ENCODE results near the gene KIAA0319L. TPM values are rescaled to one million over a fixed set of nuclear protein-coding genes. Genes with fewer than 3 reads are reported as not detected.
A peak's percentile ranks its signal among the peaks of the same experiment; 100 is the strongest.

KIAA0319L gene
- total RNA-seq, 4 donors from 2014 or later = 91.7 to 112 (median 97.6) TPM

DNA sequence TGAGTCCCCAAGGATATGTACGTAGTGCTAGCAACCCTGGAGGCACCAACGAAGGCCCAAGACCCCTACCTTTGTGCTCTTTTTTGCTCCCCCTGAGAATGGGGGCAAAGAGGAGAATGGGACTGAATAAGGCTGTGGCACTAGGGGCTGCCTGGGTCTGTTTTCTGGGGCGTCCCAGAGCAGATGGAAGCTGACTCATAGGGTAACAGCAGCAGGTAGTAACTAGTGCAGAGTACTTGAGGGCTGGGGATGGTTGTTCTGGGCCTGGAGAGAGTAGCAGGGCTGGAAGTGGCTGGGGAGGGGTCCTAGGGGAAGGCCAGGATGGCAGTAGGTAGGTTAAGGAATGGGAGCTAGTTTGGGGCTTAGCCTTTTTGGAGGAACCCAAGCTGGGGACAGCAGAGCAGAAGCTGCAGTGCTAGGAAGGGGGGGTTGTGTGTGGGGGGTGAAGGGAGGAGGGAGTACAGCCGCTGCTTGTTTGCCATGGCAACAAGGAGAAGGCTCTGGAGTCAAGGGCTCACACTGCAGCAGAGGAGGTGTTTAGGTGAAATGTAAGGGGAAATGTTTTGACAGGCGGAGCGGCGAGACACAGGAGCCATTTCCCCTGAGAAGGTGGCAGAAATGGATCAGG, 2.2 kb upstream of the KIAA0319L start:
- WGBS, 2 donors (ENCODE audit: low coverage in 1 of 2) = 77 to 85% methylated on average over 5 to 7 of the region's 7 CpGs
- DNase-seq = no peak
- Histone ChIP-seq H3K36me3 (no peaks in the 10 kb centered on the region), H3K4me3 (no peak overlapping the region), H3K27ac (peak overlapping the region in 1 of 4 donors; percentile 96), H3K27me3 (no peaks in the 10 kb centered on the region), H3K4me1 (peaks cover 17 to 35% (median 30%) of the 10 kb centered on the region in 4 donors), H3K9me3 (no peaks in the 10 kb centered on the region)
- intact Hi-C loops (cut with DNase I; ENCODE audit: low total_unique reads) = no loop called here
- in situ Hi-C loops (cut with MboI; ENCODE audit: low pct_ligation_motif_present in 1 of 4, low pct_unique_long_range_greater_than_20kb in 1 of 4, low sequenced_read_pairs in 3 of 4) = loop anchor here in 2 of 4 donors (25.0 kb wide), 2 partner anchors 97 to 372 kb away; partner anchors contain the start of gene SFPQ (in 2 of the 2)
- TF ChIP-seq EP300 (IDR thresholded peaks at IDR 0.05; ENCODE audit: low read depth) = no peak
- no peak for TF ChIP-seq POLR2A (IDR thresholded peaks at IDR 0.05)

DNA sequence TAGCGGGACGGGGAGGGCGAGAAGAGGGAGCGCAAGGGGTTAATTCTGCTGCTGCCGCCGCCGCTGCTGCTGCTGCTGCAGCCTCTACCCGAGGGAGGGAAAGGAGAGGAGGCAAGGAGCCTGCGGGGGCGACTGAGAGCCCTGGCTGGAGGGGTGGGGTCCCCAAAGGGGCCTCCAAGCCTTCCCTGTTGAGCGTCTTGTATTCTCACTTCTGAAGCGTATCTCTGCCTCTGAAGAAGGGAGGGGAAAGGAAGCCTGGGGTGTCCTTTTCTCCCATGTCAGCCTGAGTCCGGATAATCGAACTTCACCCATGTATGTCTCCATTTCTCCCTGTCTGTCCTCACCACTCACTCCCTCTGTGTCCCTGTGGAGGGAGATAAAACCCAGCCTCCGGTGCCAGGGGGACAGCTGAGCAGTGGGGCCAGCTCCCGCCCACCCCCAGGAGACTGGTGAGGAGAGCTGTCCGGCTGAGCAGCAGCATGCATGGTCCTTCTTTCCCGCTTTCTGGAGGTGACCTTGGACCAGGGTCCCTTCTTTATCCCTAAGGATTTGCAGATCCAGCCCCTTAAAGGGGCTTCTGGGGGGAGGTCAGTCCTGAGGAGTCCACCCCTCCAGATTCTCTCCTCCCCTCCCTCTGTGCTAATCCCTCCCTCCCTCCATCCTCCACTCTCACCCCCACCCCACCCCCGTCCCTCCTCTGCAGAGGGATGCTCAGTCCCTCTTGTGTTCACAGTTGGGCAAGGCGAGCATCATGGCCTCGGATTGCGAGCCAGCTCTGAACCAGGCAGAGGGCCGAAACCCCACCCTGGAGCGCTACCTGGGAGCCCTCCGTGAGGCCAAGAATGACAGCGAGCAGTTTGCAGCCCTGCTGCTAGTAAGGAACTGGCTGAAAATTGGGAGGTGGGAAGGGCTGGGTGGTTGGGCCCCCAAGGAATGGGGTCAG, 1.4 kb upstream of the KIAA0319L start:
- Histone ChIP-seq H3K27me3 (no peaks in the 10 kb centered on the region), H3K4me3 (peak overlapping the region; percentile 60 to 89 (median 70)), H3K9me3 (no peaks in the 10 kb centered on the region), H3K36me3 (peaks cover 0 to 8% (median 2%) of the 10 kb centered on the region in 4 donors), H3K27ac (peak overlapping the region; percentile 88 to 96 (median 95)), H3K4me1 (peaks cover 17 to 43% (median 37%) of the 10 kb centered on the region in 4 donors)
- 0 to 34% methylated on average over 2 to 26 of the region's 26 CpGs for WGBS, 2 donors (ENCODE audit: low coverage in 1 of 2)
- in situ Hi-C loops (cut with MboI; ENCODE audit: low pct_ligation_motif_present in 1 of 4, low pct_unique_long_range_greater_than_20kb in 1 of 4, low sequenced_read_pairs in 3 of 4) = loop anchor here in 2 of 4 donors (25.0 kb wide), 2 partner anchors 96 to 371 kb away; partner anchors contain the start of gene SFPQ (in 2 of the 2)
- no peak for DNase-seq
- TF ChIP-seq, protein P1, sequence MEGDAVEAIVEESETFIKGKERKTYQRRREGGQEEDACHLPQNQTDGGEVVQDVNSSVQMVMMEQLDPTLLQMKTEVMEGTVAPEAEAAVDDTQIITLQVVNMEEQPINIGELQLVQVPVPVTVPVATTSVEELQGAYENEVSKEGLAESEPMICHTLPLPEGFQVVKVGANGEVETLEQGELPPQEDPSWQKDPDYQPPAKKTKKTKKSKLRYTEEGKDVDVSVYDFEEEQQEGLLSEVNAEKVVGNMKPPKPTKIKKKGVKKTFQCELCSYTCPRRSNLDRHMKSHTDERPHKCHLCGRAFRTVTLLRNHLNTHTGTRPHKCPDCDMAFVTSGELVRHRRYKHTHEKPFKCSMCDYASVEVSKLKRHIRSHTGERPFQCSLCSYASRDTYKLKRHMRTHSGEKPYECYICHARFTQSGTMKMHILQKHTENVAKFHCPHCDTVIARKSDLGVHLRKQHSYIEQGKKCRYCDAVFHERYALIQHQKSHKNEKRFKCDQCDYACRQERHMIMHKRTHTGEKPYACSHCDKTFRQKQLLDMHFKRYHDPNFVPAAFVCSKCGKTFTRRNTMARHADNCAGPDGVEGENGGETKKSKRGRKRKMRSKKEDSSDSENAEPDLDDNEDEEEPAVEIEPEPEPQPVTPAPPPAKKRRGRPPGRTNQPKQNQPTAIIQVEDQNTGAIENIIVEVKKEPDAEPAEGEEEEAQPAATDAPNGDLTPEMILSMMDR (IDR thresholded peaks at IDR 0.05) = no peak
- no peak for TF ChIP-seq POLR2A (IDR thresholded peaks at IDR 0.05)
- no peak for TF ChIP-seq EP300 (IDR thresholded peaks at IDR 0.05; ENCODE audit: low read depth)
- TF ChIP-seq POLR2AphosphoS5 (IDR thresholded peaks at IDR 0.05) = no peak
- intact Hi-C loops (cut with DNase I; ENCODE audit: low total_unique reads) = no loop called here

DNA sequence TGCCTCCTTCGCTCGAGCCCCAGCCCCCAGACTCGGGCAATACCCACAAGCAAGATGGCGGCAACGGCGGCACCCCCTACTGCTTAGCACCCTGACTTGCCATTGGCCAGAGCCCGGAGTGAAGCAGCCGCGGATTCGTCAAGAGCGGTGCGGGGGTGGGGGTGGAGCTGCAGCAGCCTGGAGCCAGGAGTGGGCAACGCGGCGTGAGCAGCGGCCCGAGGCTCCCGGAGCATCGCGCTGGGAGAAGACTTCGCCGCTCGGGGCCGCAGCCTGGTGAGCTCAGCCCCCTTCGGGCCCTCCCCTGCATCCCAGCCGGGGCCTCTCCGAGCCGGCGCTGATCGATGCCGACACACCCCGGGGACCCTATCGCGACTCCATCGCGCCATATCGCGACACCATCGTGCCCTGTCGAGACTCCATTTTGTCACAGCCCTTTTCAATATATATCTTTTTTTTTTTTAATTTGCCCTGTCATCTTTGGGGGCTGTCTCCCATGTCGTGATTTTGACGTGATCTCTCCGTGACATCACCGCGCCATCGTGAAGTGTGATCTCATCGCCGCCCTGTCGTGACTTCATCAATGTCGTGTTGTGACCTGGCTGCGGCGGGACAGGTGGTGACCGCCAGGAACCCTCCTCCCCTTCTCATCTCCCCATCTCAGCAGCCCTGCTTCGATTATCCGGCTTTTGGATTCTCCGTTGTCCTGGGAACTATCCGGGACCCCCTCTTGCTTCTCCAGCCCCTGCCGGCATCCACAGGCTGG, 589 bp upstream of the KIAA0319L start, which contains the start of gene NCDN:
TSS of gene NCDN (plus strand) at position 189 of the 763 bp plus-strand sequence. CDS start at position 581, 392 bp downstream.
- Histone ChIP-seq H3K9me3 (no peaks in the 10 kb centered on the region), H3K27me3 (no peaks in the 10 kb centered on the region), H3K4me3 (peak within 1 kb of the TSS; percentile 60 to 89 (median 70)), H3K27ac (peak within 1 kb of the TSS; percentile 88 to 96 (median 95)), H3K36me3 (peaks cover 0 to 16% (median 5%) of the 10 kb centered on the region in 4 donors), H3K4me1 (peaks cover 17 to 43% (median 37%) of the 10 kb centered on the region in 4 donors)
- intact Hi-C loops (cut with DNase I; ENCODE audit: low total_unique reads) = no loop called here
- WGBS, 2 donors (ENCODE audit: low coverage in 1 of 2) = 0 to 1% methylated on average over 20 to 58 of the region's 58 CpGs
- in situ Hi-C loops (cut with MboI; ENCODE audit: low pct_ligation_motif_present in 1 of 4, low pct_unique_long_range_greater_than_20kb in 1 of 4, low sequenced_read_pairs in 3 of 4) = loop anchor here in 2 of 4 donors (25.0 kb wide), 2 partner anchors 95 to 370 kb away; partner anchors contain the start of gene SFPQ (in 2 of the 2)
- DNase-seq = peak; percentile 97
- TF ChIP-seq EP300 (IDR thresholded peaks at IDR 0.05; ENCODE audit: low read depth) (no peak), POLR2AphosphoS5 (IDR thresholded peaks at IDR 0.05) (peak in 1 of 3 donors; percentile 48)
- TF ChIP-seq, protein P1 (IDR thresholded peaks at IDR 0.05) = no peak

DNA sequence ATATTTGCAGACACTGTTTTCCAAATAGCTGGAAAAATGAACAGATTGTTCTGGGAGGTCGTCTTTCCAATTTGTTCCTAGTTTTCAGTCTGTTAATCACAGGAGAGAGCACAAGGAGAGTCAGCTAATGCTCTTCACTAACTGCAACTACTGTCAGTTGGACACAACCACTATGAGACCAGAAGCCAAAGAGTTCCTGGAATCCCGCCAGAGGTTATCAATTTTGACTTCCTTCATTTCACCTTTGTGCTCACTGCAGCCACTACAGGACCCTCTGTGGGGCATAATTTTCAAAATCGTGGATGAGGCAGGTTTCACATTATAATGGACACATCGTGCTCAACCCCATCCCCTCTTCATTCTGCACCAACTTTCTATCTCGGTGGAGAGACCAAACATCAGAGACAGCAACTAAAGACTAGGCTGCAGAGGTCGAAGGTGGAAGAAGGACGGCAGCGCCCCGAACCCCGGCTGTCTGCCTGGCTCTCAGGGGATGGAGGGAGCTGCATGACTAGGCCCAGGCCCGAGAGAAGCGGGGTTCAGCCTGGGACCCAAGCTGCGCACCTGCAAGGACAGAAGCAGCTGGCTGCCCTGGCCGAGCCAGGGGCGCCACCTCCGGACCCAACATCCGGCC, 602 bp downstream of the KIAA0319L start:
- TF ChIP-seq EP300 (IDR thresholded peaks at IDR 0.05; ENCODE audit: low read depth) = no peak
- TF ChIP-seq, protein P1 (IDR thresholded peaks at IDR 0.05) = no peak
- no peak for TF ChIP-seq POLR2A (IDR thresholded peaks at IDR 0.05)
- no peak for TF ChIP-seq POLR2AphosphoS5 (IDR thresholded peaks at IDR 0.05)
- peak overlapping the region; percentile 88 to 96 (median 95) for H3K27ac ChIP-seq
- 2 to 13% methylated on average over 1 to 15 of the region's 17 CpGs for WGBS, 2 donors (ENCODE audit: low coverage in 1 of 2)
- in situ Hi-C loops (cut with MboI; ENCODE audit: low pct_ligation_motif_present in 1 of 4, low pct_unique_long_range_greater_than_20kb in 1 of 4, low sequenced_read_pairs in 3 of 4) = loop anchor here in 2 of 4 donors (25.0 kb wide), 2 partner anchors 94 to 369 kb away; partner anchors contain the start of gene SFPQ (in 2 of the 2)
- H3K36me3 ChIP-seq = peaks cover 0 to 27% (median 8%) of the 10 kb centered on the region in 4 donors
- intact Hi-C loops (cut with DNase I; ENCODE audit: low total_unique reads) = no loop called here
- H3K27me3 ChIP-seq = no peaks in the 10 kb centered on the region
- peaks cover 17 to 43% (median 37%) of the 10 kb centered on the region in 4 donors for H3K4me1 ChIP-seq
- no peaks in the 10 kb centered on the region for H3K9me3 ChIP-seq
- peak overlapping the region; percentile 60 to 89 (median 70) for H3K4me3 ChIP-seq
- DNase-seq = no peak

Measured in transverse colon (tissue), 4 donors.